ENCODE results near the gene GPX2.

DNA sequence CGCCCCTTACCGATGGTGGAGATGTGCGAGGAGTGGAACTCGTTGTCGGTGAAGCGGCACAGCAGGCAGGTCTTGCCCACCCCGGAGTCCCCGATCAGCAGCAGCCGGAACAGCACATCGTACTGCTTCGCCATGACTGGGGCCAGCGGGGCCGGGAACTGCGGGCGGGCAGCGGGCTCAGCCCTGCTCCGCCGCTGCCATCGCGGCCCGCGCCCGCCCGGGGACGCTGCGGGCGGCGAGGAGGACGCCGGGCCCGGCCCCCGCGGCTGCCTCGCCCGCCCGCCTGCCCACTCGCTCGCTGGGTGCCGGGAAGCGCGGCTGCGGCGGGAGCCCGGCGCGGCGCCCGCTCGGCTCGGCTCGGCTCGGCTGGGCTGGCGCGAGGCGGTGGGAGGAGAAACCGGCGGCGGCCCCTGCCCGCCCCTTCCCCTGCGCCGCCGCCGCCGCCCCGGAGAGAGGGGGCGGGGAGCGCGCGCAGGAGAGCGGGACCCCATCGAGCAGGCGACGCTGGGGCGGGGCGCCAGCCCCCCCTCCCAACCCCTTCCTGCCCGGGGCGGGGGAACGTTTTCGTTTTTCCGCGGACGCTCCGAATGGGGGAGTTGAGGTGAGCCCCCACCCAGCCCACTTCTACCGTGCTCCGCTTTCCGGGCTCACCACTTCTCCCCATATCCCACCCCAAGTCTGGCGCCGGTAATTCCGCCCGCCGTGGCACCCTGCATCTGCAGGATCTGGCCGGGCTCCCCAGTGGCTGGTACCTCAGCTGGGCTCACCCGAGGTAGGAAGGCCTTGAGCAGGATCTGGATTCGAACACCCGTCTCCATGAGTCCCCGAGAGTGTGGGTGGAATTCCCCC, 29.6 kb upstream of the GPX2 start, which contains the start of gene RAB15:
- TF ChIP-seq, protein P1, sequence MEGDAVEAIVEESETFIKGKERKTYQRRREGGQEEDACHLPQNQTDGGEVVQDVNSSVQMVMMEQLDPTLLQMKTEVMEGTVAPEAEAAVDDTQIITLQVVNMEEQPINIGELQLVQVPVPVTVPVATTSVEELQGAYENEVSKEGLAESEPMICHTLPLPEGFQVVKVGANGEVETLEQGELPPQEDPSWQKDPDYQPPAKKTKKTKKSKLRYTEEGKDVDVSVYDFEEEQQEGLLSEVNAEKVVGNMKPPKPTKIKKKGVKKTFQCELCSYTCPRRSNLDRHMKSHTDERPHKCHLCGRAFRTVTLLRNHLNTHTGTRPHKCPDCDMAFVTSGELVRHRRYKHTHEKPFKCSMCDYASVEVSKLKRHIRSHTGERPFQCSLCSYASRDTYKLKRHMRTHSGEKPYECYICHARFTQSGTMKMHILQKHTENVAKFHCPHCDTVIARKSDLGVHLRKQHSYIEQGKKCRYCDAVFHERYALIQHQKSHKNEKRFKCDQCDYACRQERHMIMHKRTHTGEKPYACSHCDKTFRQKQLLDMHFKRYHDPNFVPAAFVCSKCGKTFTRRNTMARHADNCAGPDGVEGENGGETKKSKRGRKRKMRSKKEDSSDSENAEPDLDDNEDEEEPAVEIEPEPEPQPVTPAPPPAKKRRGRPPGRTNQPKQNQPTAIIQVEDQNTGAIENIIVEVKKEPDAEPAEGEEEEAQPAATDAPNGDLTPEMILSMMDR (IDR thresholded peaks at IDR 0.05) = no peak
- TF ChIP-seq POLR2A (IDR thresholded peaks at IDR 0.05) = no peak
